ENCODE results near the gene RNGTT. TPM values are rescaled to one million over a fixed set of nuclear protein-coding genes. Genes with fewer than 3 reads are reported as not detected.

The RNGTT gene
- total RNA-seq, 4 donors from 2014 or later, result 12.2 to 17.5 (median 14.6) TPM

DNA sequence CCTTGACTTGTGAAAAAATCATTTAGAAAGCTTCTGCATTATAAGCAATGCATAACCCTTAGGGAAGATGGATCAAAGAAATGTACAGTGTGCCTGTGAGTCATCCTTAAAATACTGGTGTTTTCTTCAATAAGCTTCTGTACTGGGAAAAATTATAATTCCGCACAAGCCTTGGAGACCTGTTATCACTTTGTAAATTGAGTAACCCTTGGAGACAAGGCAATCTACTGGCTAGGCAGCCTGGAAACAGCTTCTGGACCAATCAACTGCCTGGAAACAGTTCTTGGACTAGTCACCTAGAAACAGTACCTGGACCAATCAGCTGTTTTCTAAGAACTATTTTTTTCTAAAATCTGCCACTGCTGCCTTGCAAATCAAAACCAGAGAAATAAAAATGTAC, 25.8 kb upstream of the RNGTT start:
- Histone ChIP-seq H3K4me3 (no peak overlapping the region), H3K27ac (no peak overlapping the region), H3K4me1 (no peaks in the 10 kb centered on the region), H3K36me3 (no peaks in the 10 kb centered on the region), H3K9me3 (no peaks in the 10 kb centered on the region), H3K27me3 (no peaks in the 10 kb centered on the region)
- no peak for ATAC-seq
- TF ChIP-seq, protein P1, sequence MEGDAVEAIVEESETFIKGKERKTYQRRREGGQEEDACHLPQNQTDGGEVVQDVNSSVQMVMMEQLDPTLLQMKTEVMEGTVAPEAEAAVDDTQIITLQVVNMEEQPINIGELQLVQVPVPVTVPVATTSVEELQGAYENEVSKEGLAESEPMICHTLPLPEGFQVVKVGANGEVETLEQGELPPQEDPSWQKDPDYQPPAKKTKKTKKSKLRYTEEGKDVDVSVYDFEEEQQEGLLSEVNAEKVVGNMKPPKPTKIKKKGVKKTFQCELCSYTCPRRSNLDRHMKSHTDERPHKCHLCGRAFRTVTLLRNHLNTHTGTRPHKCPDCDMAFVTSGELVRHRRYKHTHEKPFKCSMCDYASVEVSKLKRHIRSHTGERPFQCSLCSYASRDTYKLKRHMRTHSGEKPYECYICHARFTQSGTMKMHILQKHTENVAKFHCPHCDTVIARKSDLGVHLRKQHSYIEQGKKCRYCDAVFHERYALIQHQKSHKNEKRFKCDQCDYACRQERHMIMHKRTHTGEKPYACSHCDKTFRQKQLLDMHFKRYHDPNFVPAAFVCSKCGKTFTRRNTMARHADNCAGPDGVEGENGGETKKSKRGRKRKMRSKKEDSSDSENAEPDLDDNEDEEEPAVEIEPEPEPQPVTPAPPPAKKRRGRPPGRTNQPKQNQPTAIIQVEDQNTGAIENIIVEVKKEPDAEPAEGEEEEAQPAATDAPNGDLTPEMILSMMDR (IDR thresholded peaks at IDR 0.05), result no peak
- no peak for TF ChIP-seq EP300 (IDR thresholded peaks at IDR 0.05)
- no peak for TF ChIP-seq POLR2AphosphoS5 (IDR thresholded peaks at IDR 0.05)
- TF ChIP-seq POLR2A (IDR thresholded peaks at IDR 0.05), result no peak
- WGBS, 2 donors (ENCODE audit: low coverage in 1 of 2), result 27 to 70% methylated on average over 1 of the region's 1 CpG

DNA sequence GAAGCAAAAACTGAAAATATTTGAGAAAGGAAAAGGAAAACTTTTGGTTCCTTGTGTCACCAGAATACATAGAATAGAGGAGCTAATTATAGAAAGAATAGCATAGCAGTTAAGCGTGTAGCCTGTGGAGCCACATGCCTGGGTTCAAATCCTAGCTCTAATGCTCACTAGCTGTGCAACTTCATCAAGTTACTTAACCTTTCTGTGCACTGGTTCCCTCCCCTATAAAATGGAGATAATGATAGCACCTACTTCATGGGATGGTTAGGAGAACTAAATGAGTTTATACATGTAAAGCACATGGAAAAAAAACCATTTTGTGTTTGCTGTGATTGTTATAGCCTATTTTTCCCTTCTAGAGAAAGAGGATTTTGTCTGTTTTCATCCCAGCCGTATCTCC, 24.5 kb upstream of the RNGTT start:
- H3K27ac ChIP-seq, result no peak overlapping the region
- TF ChIP-seq POLR2A (IDR thresholded peaks at IDR 0.05) (no peak), EP300 (IDR thresholded peaks at IDR 0.05) (no peak), POLR2AphosphoS5 (IDR thresholded peaks at IDR 0.05) (no peak)
- TF ChIP-seq, protein P1 (IDR thresholded peaks at IDR 0.05), result no peak
- H3K9me3 ChIP-seq, result no peaks in the 10 kb centered on the region
- no peaks in the 10 kb centered on the region for H3K27me3 ChIP-seq
- 43 to 61% methylated on average over 2 of the region's 2 CpGs for WGBS, 2 donors (ENCODE audit: low coverage in 1 of 2)
- ATAC-seq, result no peak
- H3K4me3 ChIP-seq, result no peak overlapping the region
- no peaks in the 10 kb centered on the region for H3K36me3 ChIP-seq
- peaks cover 0 to 9% (median 5%) of the 10 kb centered on the region in 3 donors for H3K4me1 ChIP-seq

DNA sequence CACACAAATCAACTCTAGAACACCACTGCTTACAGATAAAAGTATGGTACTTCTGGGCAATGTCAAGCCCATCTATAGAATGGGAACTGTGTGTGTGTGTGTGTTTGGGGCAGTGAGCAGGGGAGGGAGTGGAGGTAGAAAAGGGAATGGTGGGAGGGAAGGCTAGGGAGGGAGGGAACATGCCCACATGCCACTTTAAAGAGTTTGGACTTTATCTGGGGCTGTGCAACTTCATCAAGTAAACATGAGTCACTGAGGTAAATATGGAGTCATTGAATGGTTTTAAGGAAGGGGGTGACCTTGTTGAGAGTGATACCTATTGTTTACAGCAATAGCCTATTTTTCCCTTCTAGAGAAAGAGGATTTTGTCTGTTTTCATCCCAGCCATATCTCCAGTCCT, 22.5 kb upstream of the RNGTT start:
- H3K27ac ChIP-seq, result no peak overlapping the region
- H3K27me3 ChIP-seq, result no peaks in the 10 kb centered on the region
- TF ChIP-seq, protein P1 (IDR thresholded peaks at IDR 0.05), result no peak
- TF ChIP-seq POLR2AphosphoS5 (IDR thresholded peaks at IDR 0.05) (no peak), POLR2A (IDR thresholded peaks at IDR 0.05) (no peak), EP300 (IDR thresholded peaks at IDR 0.05) (no peak)
- peaks cover 0 to 15% (median 5%) of the 10 kb centered on the region in 3 donors for H3K4me1 ChIP-seq
- no peaks in the 10 kb centered on the region for H3K36me3 ChIP-seq
- no peaks in the 10 kb centered on the region for H3K9me3 ChIP-seq
- ATAC-seq, result no peak
- no peak overlapping the region for H3K4me3 ChIP-seq

DNA sequence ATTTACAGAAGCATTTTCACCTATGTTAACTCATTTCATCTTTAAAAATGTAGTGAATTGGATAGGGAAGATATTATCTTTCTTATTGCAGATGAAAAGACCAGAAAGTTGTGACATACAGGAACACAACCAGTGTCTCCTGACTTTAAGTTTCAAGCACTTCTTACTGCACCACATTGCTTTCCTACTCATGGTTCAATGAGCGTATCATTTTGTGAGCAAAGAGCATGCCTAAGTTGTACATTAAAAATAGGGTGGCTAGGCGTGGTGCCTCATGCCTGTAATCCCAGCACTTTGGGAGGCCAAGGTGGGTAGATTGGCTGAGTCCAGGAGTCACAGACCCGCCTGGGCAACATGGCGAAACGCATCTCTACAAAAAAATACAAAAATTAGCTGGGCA, 21.2 kb upstream of the RNGTT start:
- no peak for ATAC-seq
- 95 to 100% methylated on average over 3 of the region's 5 CpGs for WGBS, 2 donors (ENCODE audit: low coverage in 1 of 2)
- H3K4me3 ChIP-seq, result no peak overlapping the region
- H3K36me3 ChIP-seq, result no peaks in the 10 kb centered on the region
- TF ChIP-seq EP300 (IDR thresholded peaks at IDR 0.05) (no peak), POLR2AphosphoS5 (IDR thresholded peaks at IDR 0.05) (no peak), POLR2A (IDR thresholded peaks at IDR 0.05) (no peak)
- TF ChIP-seq, protein P1 (IDR thresholded peaks at IDR 0.05), result no peak
- H3K27ac ChIP-seq, result no peak overlapping the region
- no peaks in the 10 kb centered on the region for H3K9me3 ChIP-seq
- no peaks in the 10 kb centered on the region for H3K27me3 ChIP-seq
- peaks cover 0 to 15% (median 5%) of the 10 kb centered on the region in 3 donors for H3K4me1 ChIP-seq

DNA sequence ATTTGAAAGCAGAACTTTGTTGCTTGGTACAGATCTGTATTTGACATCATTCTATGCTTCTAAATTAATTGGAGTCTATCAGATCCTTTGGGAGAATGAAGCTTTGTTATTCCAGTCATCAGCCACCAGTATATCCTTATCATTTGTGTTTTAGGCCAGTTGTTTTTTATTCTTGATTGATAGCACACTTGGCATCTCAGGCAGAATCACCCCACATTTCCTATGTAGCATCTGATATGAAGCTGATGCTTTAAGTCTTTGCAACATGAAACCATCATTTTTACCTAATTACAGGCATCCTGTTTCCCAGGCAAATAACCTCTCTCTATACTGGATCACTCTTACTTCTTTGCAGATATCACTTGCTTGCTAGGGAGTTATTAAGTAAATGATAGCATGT, 20.7 kb upstream of the RNGTT start:
- no peak for TF ChIP-seq EP300 (IDR thresholded peaks at IDR 0.05)
- TF ChIP-seq, protein P1 (IDR thresholded peaks at IDR 0.05), result no peak
- no peak for TF ChIP-seq POLR2AphosphoS5 (IDR thresholded peaks at IDR 0.05)
- no peak for TF ChIP-seq POLR2A (IDR thresholded peaks at IDR 0.05)
- peaks cover 0 to 15% (median 5%) of the 10 kb centered on the region in 3 donors for H3K4me1 ChIP-seq
- ATAC-seq, result no peak
- H3K36me3 ChIP-seq, result no peaks in the 10 kb centered on the region
- no peaks in the 10 kb centered on the region for H3K9me3 ChIP-seq
- no peak overlapping the region for H3K4me3 ChIP-seq
- no peaks in the 10 kb centered on the region for H3K27me3 ChIP-seq
- H3K27ac ChIP-seq, result no peak overlapping the region
